Neural progenitor cell (in vitro differentiated cells): ENCODE measurements around the gene DIAPH2. TPM values are rescaled to one million over a fixed set of nuclear protein-coding genes. Genes with fewer than 3 reads are reported as not detected.

Experiments used
- DNase-seq: peaks from one replicate; pipeline ENCODE4 v3.0.0-alpha.2; 2016; ENCODE audit warnings: low spot score
- H2AFZ ChIP-seq: fragments of 200-600 bp; sonication (generic); replicated peaks from 2 replicates; pipeline ENCODE4 v1.6.1; 2016; ENCODE audit warnings: antibody characterized with exemption
- H3F3A ChIP-seq: fragments of 200-600 bp; sonication (generic); 2 replicates; pipeline ENCODE4 v1.6.1; 2016; ENCODE audit warnings: antibody characterized with exemption, low read depth
- H3K27ac ChIP-seq: fragments of 200-600 bp; sonication (generic); 2 replicates; pipeline ENCODE4 v1.5.1; 2016; ENCODE audit warnings: mild to moderate bottlenecking
- H3K27me3 ChIP-seq: fragments of 200-600 bp; sonication (generic); 2 replicates; pipeline ENCODE4 v1.6.1; 2016; ENCODE audit warnings: mild to moderate bottlenecking, moderate library complexity
- H3K36me3 ChIP-seq: fragments of 200-600 bp; sonication (generic); 2 replicates; pipeline ENCODE4 v1.5.1; 2016
- H3K4me1 ChIP-seq: fragments of 200-600 bp; sonication (generic); 2 replicates; pipeline ENCODE4 v1.6.1; 2016; ENCODE audit warnings: mixed run types
- H3K4me2 ChIP-seq: fragments of 200-600 bp; sonication (generic); 2 replicates; pipeline ENCODE4 v1.6.1; 2016
- H3K4me3 ChIP-seq: fragments of 200-600 bp; sonication (generic); 2 replicates; pipeline ENCODE4 v1.5.1; 2016
- H3K79me2 ChIP-seq: fragments of 200-600 bp; sonication (generic); 2 replicates; pipeline ENCODE4 v1.6.1; 2016; ENCODE audit warnings: low read depth
- H3K9ac ChIP-seq: fragments of 200-600 bp; sonication (generic); 2 replicates; pipeline ENCODE4 v1.6.1; 2016
- H3K9me3 ChIP-seq: fragments of 200-600 bp; sonication (generic); 2 replicates; pipeline ENCODE4 v1.5.1; 2016; ENCODE audit warnings: low read depth
- H4K20me1 ChIP-seq: fragments of 200-600 bp; sonication (generic); 2 replicates; pipeline ENCODE4 v1.6.1; 2016; ENCODE audit warnings: low read depth
- H3K27ac Mint-ChIP-seq: 3 replicates; pipeline ENCODE4 v1.8.0; 2021; ENCODE audit warnings: mixed read lengths
- H3K27me3 Mint-ChIP-seq: 2 replicates; pipeline ENCODE4 v1.8.0; 2022; ENCODE audit warnings: low read depth, mild to moderate bottlenecking, inconsistent platforms, moderate library complexity, mixed read lengths; ENCODE audit not compliant: insufficient read depth
- H3K36me3 Mint-ChIP-seq: 3 replicates; pipeline ENCODE4 v1.8.0; 2021; ENCODE audit warnings: mixed read lengths
- H3K4me1 Mint-ChIP-seq: 3 replicates; pipeline ENCODE4 v1.8.0; 2021; ENCODE audit warnings: mixed read lengths
- H3K4me3 Mint-ChIP-seq: 3 replicates; pipeline ENCODE4 v1.8.0; 2021; ENCODE audit warnings: mild to moderate bottlenecking, moderate library complexity, mixed read lengths
- H3K9me3 Mint-ChIP-seq: 3 replicates; pipeline ENCODE4 v1.8.0; 2020; ENCODE audit warnings: mixed read lengths
- EZH2 ChIP-seq: fragments of 200-600 bp; sonication (generic); IDR thresholded peaks from 2 replicates; pipeline ENCODE4 v1.6.1; 2017; ENCODE audit warnings: antibody characterized with exemption, mild to moderate bottlenecking, moderate library complexity
- EZH2phosphoT487 ChIP-seq: fragments of 200-600 bp; sonication (generic); IDR thresholded peaks from 2 replicates; pipeline ENCODE4 v1.6.1; 2017; ENCODE audit warnings: antibody characterized with exemption
- total RNA-seq: library from RNA; depleted of rRNA; stranded (reverse); fragments of >200 nt; gene quantifications from 2 replicates; pipeline ENCODE4 v1.2.3, GENCODE V29; 2015; ENCODE audit warnings: low replicate concordance
- TF ChIP-seq, protein P1 (sequence below): fragments of 200-600 bp; sonication (generic); IDR thresholded peaks from 2 replicates; pipeline ENCODE4 v1.5.1; 2017; ENCODE audit warnings: antibody characterized with exemption, mild to moderate bottlenecking

The DIAPH2 gene
- total RNA-seq, 1 donor from 2014 or later = 24.0 TPM

- no peak for DNase-seq
- Mint-ChIP-seq H3K9me3 (no peaks in the 10 kb centered on the region), H3K27ac (no peak overlapping the region), H3K4me1 (no peaks in the 10 kb centered on the region), H3K27me3 (no peaks in the 10 kb centered on the region), H3K36me3 (no peaks in the 10 kb centered on the region), H3K4me3 (no peak overlapping the region)
- Histone ChIP-seq H4K20me1 (no peaks in the 10 kb centered on the region), H3K36me3 (no peaks in the 10 kb centered on the region), H3K4me1 (no peaks in the 10 kb centered on the region), H2AFZ (no peak overlapping the region), H3K4me2 (no peak overlapping the region), H3K27ac (no peak overlapping the region), H3K79me2 (no peaks in the 10 kb centered on the region), H3K9me3 (no peaks in the 10 kb centered on the region), H3K9ac (no peak overlapping the region), H3F3A (no peaks in the 10 kb centered on the region), H3K4me3 (no peak overlapping the region), H3K27me3 (no peaks in the 10 kb centered on the region)
- TF ChIP-seq EZH2phosphoT487 (no peak), EZH2 (no peak)
- TF ChIP-seq, protein P1, sequence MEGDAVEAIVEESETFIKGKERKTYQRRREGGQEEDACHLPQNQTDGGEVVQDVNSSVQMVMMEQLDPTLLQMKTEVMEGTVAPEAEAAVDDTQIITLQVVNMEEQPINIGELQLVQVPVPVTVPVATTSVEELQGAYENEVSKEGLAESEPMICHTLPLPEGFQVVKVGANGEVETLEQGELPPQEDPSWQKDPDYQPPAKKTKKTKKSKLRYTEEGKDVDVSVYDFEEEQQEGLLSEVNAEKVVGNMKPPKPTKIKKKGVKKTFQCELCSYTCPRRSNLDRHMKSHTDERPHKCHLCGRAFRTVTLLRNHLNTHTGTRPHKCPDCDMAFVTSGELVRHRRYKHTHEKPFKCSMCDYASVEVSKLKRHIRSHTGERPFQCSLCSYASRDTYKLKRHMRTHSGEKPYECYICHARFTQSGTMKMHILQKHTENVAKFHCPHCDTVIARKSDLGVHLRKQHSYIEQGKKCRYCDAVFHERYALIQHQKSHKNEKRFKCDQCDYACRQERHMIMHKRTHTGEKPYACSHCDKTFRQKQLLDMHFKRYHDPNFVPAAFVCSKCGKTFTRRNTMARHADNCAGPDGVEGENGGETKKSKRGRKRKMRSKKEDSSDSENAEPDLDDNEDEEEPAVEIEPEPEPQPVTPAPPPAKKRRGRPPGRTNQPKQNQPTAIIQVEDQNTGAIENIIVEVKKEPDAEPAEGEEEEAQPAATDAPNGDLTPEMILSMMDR = no peak
Measured at GRCh38 chrX:97070346-97070745, 385.7 kb downstream of the DIAPH2 start.

GRCh38 chrX:97074400-97074799 lies 389.8 kb downstream of the DIAPH2 start:
- no peaks in the 10 kb centered on the region for H3K36me3 ChIP-seq
- Mint-ChIP-seq H3K9me3 (no peaks in the 10 kb centered on the region), H3K27me3 (peaks cover 2% of the 10 kb centered on the region), H3K4me1 (no peaks in the 10 kb centered on the region), H3K36me3 (no peaks in the 10 kb centered on the region), H3K27ac (no peak overlapping the region), H3K4me3 (no peak overlapping the region)
- H4K20me1 ChIP-seq = no peaks in the 10 kb centered on the region
- no peak overlapping the region for H3K4me3 ChIP-seq
- TF ChIP-seq, protein P1 = no peak
- TF ChIP-seq EZH2phosphoT487 (no peak), EZH2 (no peak)
- H3K27me3 ChIP-seq = no peaks in the 10 kb centered on the region
- H3K9ac ChIP-seq = no peak overlapping the region
- no peaks in the 10 kb centered on the region for H3K79me2 ChIP-seq
- H3K27ac ChIP-seq = no peak overlapping the region
- H3F3A ChIP-seq = no peaks in the 10 kb centered on the region
- H3K9me3 ChIP-seq = no peaks in the 10 kb centered on the region
- no peaks in the 10 kb centered on the region for H3K4me1 ChIP-seq
- H2AFZ ChIP-seq = no peak overlapping the region
- DNase-seq = no peak
- H3K4me2 ChIP-seq = no peak overlapping the region

DNA sequence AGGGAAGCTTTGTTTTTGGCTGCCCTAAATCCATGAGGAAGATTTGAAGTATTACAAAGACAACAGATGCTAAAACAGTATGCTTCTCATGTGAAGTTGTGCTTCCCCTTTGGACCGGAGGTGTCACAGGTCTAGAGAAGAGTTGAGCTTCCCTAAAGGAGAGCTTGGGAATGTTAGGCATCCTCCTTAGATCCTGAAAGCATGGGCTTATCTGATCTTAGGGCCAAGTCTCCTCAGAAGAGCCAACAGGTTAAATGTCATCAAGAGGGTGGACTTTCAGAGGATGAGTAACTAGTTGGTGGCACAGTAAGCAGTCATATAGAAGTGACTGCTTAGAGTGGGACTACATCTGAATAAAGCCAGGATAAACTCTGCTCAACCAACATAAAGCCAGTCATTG lies 404.5 kb downstream of the DIAPH2 start:
- H3K9ac ChIP-seq = no peak overlapping the region
- DNase-seq = no peak

More for the DNA sequence above, 404.5 kb downstream of the DIAPH2 start:
- no peak for TF ChIP-seq EZH2phosphoT487
- TF ChIP-seq, protein P1 = no peak
- H3K36me3 ChIP-seq = no peaks in the 10 kb centered on the region
- H4K20me1 ChIP-seq = no peaks in the 10 kb centered on the region
- no peaks in the 10 kb centered on the region for H3K79me2 ChIP-seq
- no peak overlapping the region for H3K27ac Mint-ChIP-seq
- H3K27me3 ChIP-seq = no peaks in the 10 kb centered on the region
- no peaks in the 10 kb centered on the region for H3K9me3 ChIP-seq
- H3K4me3 Mint-ChIP-seq = no peak overlapping the region
- H3F3A ChIP-seq = no peaks in the 10 kb centered on the region
- peaks cover 7% of the 10 kb centered on the region for H3K27me3 Mint-ChIP-seq
- H3K9me3 Mint-ChIP-seq = no peaks in the 10 kb centered on the region
- no peak overlapping the region for H3K4me2 ChIP-seq
- peaks cover 5% of the 10 kb centered on the region for H3K4me1 Mint-ChIP-seq
- H3K36me3 Mint-ChIP-seq = peaks cover 1% of the 10 kb centered on the region
- H3K27ac ChIP-seq = no peak overlapping the region
- H2AFZ ChIP-seq = no peak overlapping the region
- H3K4me1 ChIP-seq = peaks cover 5% of the 10 kb centered on the region
- no peak overlapping the region for H3K4me3 ChIP-seq
